CD8-positive, alpha-beta memory T cell (primary cell): ENCODE data around the gene TMOD2. TPM values are rescaled to one million over a fixed set of nuclear protein-coding genes. Genes with fewer than 3 reads are reported as not detected.
A peak's percentile ranks its signal among the peaks of the same experiment; 100 is the strongest.

Source experiments
- CTCF ChIA-PET: fragments of 350-600 bp; sonication (Branson Sonifier 250); formaldehyde crosslinking; loops from one replicate; lab custom pipeline; 2021; ENCODE audit warnings: antibody characterized with exemption; lab: Charles Lee
- POLR2A ChIA-PET: fragments of 350-600 bp; sonication (Branson Sonifier 250); formaldehyde crosslinking; loops from one replicate; lab custom pipeline; 2021; ENCODE audit warnings: antibody characterized with exemption; lab: Charles Lee
- DNase-seq, 5 donors: peaks; one replicate each; pipeline versions ENCODE4 v3.0.0 to v3.0.0-alpha.2; 2020 to 2022; ENCODE audit warnings: mixed read lengths in 1 of 5
- H3K27ac ChIP-seq: one replicate; pipeline ENCODE4 v1.7.0; 2013; ENCODE audit warnings: low read depth, mild to moderate bottlenecking, low read length, moderate library complexity
- H3K27me3 ChIP-seq: 2 replicates; pipeline ENCODE4 v1.7.0; 2013; ENCODE audit warnings: low read length, mild to moderate bottlenecking; ENCODE audit not compliant: insufficient read depth, poor library complexity, severe bottlenecking
- H3K36me3 ChIP-seq: 2 replicates; pipeline ENCODE4 v1.7.0; 2013; ENCODE audit warnings: mild to moderate bottlenecking, low read length, moderate library complexity; ENCODE audit not compliant: insufficient read depth
- H3K4me1 ChIP-seq: 2 replicates; pipeline ENCODE4 v1.7.0; 2013; ENCODE audit warnings: mild to moderate bottlenecking, low read length, moderate library complexity; ENCODE audit not compliant: insufficient read depth
- H3K4me3 ChIP-seq: 2 replicates; pipeline ENCODE4 v1.7.0; 2013; ENCODE audit warnings: mild to moderate bottlenecking, low read length
- H3K9me3 ChIP-seq: 2 replicates; pipeline ENCODE4 v1.7.0; 2013; ENCODE audit warnings: mild to moderate bottlenecking, low read length
- H3K27ac Mint-ChIP-seq, 8 donors: one replicate each; pipeline ENCODE4 v1.8.0; 2020 to 2021; ENCODE audit warnings: mixed read lengths in 8 of 8, mild to moderate bottlenecking in 6 of 8, inconsistent platforms in 3 of 8, moderate library complexity in 3 of 8
- H3K27me3 Mint-ChIP-seq, 2 donors: one replicate each; pipeline ENCODE4 v1.8.0; 2020 to 2021; ENCODE audit warnings: mixed read lengths in 2 of 2, mild to moderate bottlenecking in 1 of 2, moderate library complexity in 1 of 2
- H3K36me3 Mint-ChIP-seq, 3 donors: one replicate each; pipeline ENCODE4 v1.8.0; 2020 to 2021; ENCODE audit warnings: mixed read lengths in 3 of 3, inconsistent platforms in 1 of 3, mild to moderate bottlenecking in 1 of 3
- H3K4me1 Mint-ChIP-seq, 3 donors: one replicate each; pipeline ENCODE4 v1.8.0; 2020 to 2021; ENCODE audit warnings: mixed read lengths in 3 of 3, inconsistent platforms in 1 of 3, mild to moderate bottlenecking in 1 of 3
- H3K4me3 Mint-ChIP-seq, 7 donors: one replicate each; pipeline ENCODE4 v1.8.0; 2020 to 2021; ENCODE audit warnings: mixed read lengths in 7 of 7, mild to moderate bottlenecking in 6 of 7, moderate library complexity in 4 of 7, inconsistent platforms in 2 of 7
- H3K9me3 Mint-ChIP-seq, 5 donors: one replicate each; pipeline ENCODE4 v1.8.0; 2020 to 2022; ENCODE audit warnings: mixed read lengths in 5 of 5, mild to moderate bottlenecking in 3 of 5, moderate library complexity in 2 of 5, inconsistent platforms in 1 of 5
- polyA plus RNA-seq: library from polyadenylated mRNA; unstranded; fragments of 300-500 nt; fragmentation: Illumina TruSeq; gene quantifications from one replicate; pipeline ENCODE4 v1.2.3, GENCODE V29; 2021
- total RNA-seq, 2 experiments: library from RNA; stranded (reverse); gene quantifications; one replicate each; pipeline ENCODE4 v1.2.3, GENCODE V29; 2021

The TMOD2 gene
- total and polyA plus RNA-seq, 3 experiments from 2014 or later = 3.1 to 10.0 (median 8.6) TPM

DNA sequence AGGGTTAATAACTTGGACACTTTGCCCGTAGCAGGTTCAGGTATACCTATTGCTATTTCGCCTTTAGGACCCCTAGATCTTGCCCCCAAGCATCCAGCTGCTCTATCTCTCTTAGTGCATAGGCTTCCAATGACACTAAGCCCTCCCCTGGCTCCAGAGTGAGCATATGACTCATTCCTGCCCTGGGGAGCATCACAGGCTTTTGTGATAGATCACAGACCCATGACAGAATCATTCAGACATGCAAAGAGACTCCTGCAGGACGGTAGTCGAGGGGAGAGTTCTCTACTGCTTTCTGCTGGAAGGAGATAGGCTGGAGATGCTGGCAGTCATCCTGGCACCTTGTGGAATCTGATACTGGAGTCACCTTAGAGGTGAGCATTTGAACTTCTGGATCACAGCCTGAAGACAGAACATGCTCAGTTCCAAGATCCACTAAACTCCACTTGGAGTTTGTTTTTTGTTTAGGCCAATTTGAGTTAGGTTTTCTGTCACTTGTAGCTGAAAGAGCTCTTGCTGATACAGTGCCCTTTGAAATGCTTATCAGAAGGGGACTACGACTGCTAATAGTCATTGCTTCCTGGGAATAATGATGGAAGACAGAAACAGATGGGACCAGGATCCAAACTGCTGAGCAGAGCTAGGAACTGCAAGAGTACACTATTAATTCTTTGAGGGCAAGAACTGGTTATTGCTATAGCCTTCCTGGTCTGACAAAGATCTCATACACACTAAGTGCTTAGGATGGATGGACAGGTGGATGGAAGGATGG, 24.9 kb upstream of the TMOD2 start:
- POLR2A ChIA-PET = no interaction called here
- H3K36me3 ChIP-seq = no peaks in the 10 kb centered on the region
- CTCF ChIA-PET = interaction anchor here (1.2 to 2.0 kb wide), 4 partner anchors 8 to 50 kb away, joined by 3 to 6 read pairs (median 4); no protein-coding TSS in a partner anchor
- no peak overlapping the region for H3K27ac ChIP-seq
- Mint-ChIP-seq H3K36me3 (peaks cover 0 to 41% (median 9%) of the 10 kb centered on the region in 3 donors), H3K4me1 (peaks cover 70 to 85% (median 83%) of the 10 kb centered on the region in 3 donors), H3K4me3 (peak overlapping the region in 3 of 7 donors; percentile 22 to 49 (median 45)), H3K27me3 (peaks cover 0 to 2% of the 10 kb centered on the region in 2 donors), H3K9me3 (no peaks in the 10 kb centered on the region), H3K27ac (peak overlapping the region; percentile 49 to 89 (median 82))
- H3K4me1 ChIP-seq = peaks cover 59% of the 10 kb centered on the region
- no peak overlapping the region for H3K4me3 ChIP-seq
- no peaks in the 10 kb centered on the region for H3K9me3 ChIP-seq
- no peaks in the 10 kb centered on the region for H3K27me3 ChIP-seq
- DNase-seq = peak in 1 of 5 donors; percentile 54

DNA sequence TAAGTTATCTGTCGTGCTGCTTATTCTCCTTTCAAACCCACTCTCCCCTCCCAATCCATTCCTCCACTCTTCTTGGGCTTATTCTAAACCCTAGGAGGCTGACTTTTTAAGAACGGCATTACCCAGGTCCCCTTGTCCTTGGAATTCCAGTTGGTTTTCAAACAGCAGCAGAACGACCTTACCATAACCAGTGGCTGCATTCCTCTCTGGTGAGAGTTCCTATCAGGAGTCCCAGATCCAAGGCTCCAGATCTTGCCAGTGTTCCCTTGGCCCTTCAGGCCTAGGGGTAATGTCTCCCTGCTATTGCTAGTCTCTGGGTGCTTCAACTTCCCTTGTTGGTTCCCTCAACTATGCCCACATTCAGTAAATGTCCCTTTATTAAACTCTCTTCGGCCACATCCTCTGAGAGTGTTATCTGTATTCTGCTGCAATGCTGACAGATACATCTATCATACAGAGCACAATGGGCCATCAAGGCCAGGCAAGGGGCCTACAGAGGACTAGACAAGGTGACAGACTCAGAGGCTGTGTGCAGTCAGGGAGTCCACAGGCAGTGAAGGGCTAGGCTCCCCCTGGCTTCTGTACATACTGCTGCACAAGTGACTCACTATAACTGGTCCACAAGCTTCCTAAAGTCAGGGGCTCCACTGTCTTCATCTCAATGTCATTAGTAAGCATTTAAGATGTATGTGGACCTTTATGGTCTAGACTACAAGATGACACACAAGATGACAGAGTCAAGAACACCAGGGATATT, 24.1 kb upstream of the TMOD2 start:
- H3K36me3 Mint-ChIP-seq = peaks cover 0 to 36% (median 6%) of the 10 kb centered on the region in 3 donors
- H3K4me1 Mint-ChIP-seq = peaks cover 74 to 86% (median 86%) of the 10 kb centered on the region in 3 donors
- peaks cover 0 to 2% of the 10 kb centered on the region in 2 donors for H3K27me3 Mint-ChIP-seq
- ChIA-PET CTCF (no interaction called here), POLR2A (no interaction called here)
- H3K9me3 Mint-ChIP-seq = no peaks in the 10 kb centered on the region
- peak overlapping the region; percentile 49 to 97 (median 84) for H3K27ac Mint-ChIP-seq
- H3K27ac ChIP-seq = no peak overlapping the region
- DNase-seq = no peak
- no peaks in the 10 kb centered on the region for H3K9me3 ChIP-seq
- no peaks in the 10 kb centered on the region for H3K36me3 ChIP-seq
- H3K27me3 ChIP-seq = no peaks in the 10 kb centered on the region
- H3K4me1 ChIP-seq = peaks cover 64% of the 10 kb centered on the region
- H3K4me3 Mint-ChIP-seq = peak overlapping the region in 2 of 7 donors; percentile 49 to 55
- no peak overlapping the region for H3K4me3 ChIP-seq

DNA sequence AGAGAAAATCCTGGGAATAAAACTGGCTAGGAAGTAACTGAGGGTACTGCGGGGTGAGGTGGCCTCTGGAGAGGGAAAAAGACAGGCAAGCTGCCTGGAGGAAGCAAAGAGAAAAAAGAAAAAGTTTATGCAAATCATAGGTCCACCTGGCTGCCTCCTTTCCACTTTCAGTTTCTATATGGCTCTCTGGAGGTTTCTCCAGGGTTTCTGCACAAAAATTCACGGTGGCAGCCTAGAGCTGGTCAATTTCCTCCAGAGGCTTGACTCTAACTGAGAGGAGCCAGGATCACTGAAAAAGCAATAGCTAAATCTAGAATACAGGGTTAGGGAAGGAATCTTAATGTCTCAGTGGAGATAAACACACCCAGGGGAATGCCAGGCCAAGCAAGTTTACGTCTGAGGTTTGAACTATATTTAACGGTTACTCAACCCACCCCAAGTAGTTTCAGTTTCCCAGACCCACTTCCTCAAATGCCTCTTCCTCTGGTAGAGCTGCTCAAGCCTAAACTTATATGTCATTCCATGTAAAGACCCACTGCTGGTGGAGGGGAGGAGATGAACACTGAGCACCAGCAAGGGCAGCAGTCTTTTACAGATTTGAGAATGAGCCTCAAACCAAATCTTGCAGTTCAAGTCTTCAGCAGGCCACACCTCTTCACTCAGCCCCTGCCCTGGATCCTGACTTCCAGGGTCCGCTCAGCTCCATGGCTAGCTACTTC, 19.7 kb upstream of the TMOD2 start:
- CTCF ChIA-PET = interaction anchor here (1.4 to 6.4 kb wide), 3 partner anchors 8 to 81 kb away, joined by 3 to 43 read pairs (median 23); no protein-coding TSS in a partner anchor
- H3K9me3 Mint-ChIP-seq = no peaks in the 10 kb centered on the region
- Histone ChIP-seq H3K4me1 (peaks cover 85% of the 10 kb centered on the region), H3K27me3 (no peaks in the 10 kb centered on the region), H3K36me3 (no peaks in the 10 kb centered on the region), H3K9me3 (no peaks in the 10 kb centered on the region), H3K4me3 (peak overlapping the region; percentile 59), H3K27ac (peak overlapping the region; percentile 65)
- POLR2A ChIA-PET = no interaction called here
- peaks cover 0 to 28% (median 3%) of the 10 kb centered on the region in 3 donors for H3K36me3 Mint-ChIP-seq
- H3K27ac Mint-ChIP-seq = peak overlapping the region; percentile 90 to 99 (median 97)
- H3K4me1 Mint-ChIP-seq = peaks cover 83 to 97% (median 95%) of the 10 kb centered on the region in 3 donors
- H3K4me3 Mint-ChIP-seq = peak overlapping the region; percentile 79 to 92 (median 86)
- H3K27me3 Mint-ChIP-seq = no peaks in the 10 kb centered on the region
- DNase-seq = peak in 4 of 5 donors; percentile 15 to 65 (median 55)

DNA sequence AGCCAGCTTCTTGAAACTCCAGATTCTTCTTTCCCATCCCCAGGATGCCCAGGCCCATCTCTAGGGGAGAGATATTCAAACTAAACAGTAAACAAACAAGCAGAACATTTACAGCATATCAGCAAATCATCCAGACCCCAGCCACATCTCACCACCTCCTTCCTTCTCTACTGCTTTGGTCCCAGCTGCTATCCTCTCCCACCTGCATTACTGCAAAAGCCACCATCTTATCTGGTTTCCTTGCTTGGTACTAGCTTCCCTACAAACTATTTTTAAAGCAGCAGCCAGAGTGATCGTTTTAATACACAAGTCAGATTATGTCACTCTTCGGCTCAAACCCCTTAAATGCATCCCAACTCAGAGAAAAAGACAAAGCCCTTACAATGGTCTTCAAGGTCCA, 18.8 kb upstream of the TMOD2 start:
- H3K9me3 ChIP-seq = no peaks in the 10 kb centered on the region
- peaks cover 0 to 29% (median 3%) of the 10 kb centered on the region in 3 donors for H3K36me3 Mint-ChIP-seq
- H3K4me1 Mint-ChIP-seq = peaks cover 75 to 89% (median 87%) of the 10 kb centered on the region in 3 donors
- H3K4me3 ChIP-seq = no peak overlapping the region
- POLR2A ChIA-PET = no interaction called here
- H3K4me1 ChIP-seq = peaks cover 76% of the 10 kb centered on the region
- peak overlapping the region; percentile 65 for H3K27ac ChIP-seq
- H3K27ac Mint-ChIP-seq = peak overlapping the region; percentile 90 to 99 (median 97)
- DNase-seq = no peak
- no peaks in the 10 kb centered on the region for H3K36me3 ChIP-seq
- CTCF ChIA-PET = interaction anchor here (1.4 to 6.4 kb wide), 3 partner anchors 7 to 82 kb away, joined by 3 to 43 read pairs (median 23); no protein-coding TSS in a partner anchor
- no peaks in the 10 kb centered on the region for H3K27me3 ChIP-seq
- no peaks in the 10 kb centered on the region for H3K9me3 Mint-ChIP-seq
- H3K27me3 Mint-ChIP-seq = no peaks in the 10 kb centered on the region
- peak overlapping the region; percentile 23 to 92 (median 84) for H3K4me3 Mint-ChIP-seq

DNA sequence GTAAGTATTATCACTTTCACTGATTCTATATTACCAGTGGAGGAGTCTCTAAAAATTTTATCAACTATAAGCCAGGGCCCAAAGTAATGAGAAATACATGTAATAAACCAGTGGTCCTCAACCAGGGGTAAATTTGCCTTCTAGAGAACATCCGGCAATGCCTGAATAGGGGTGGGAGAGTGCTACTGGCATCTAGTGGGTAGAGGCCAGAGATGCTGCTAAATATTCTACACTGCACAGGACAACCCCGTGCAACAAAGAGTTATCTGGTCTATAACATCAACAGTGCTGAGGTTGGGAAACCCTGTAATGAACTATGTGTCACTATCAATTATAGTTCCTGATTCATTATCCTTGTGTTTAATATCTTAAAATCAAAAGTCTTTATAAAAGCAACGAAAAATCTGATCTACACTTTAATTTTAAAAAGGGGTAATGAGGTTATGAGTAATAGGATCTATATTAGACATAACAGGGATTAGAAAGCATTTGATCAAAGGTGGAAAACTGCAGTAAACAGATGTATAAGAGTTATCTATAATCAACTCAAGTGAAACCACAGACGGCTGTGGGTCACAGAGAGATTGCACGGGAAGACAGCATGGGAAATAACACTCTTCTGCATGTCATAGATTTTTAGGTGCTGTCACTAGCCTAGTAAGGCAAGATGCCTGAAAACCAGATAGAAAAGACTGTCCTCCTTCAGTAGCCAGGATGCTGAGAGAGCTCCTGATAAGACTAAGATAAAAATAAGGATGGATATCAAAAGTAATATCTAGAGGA, 16.0 kb upstream of the TMOD2 start:
- DNase-seq = peak in 3 of 5 donors; percentile 34 to 52 (median 49)
- Mint-ChIP-seq H3K36me3 (peaks cover 0 to 27% (median 3%) of the 10 kb centered on the region in 3 donors), H3K27ac (peak overlapping the region; percentile 92 to 99 (median 96)), H3K9me3 (no peaks in the 10 kb centered on the region), H3K27me3 (no peaks in the 10 kb centered on the region), H3K4me3 (peak overlapping the region; percentile 88 to 97 (median 93)), H3K4me1 (peaks cover 70 to 81% (median 79%) of the 10 kb centered on the region in 3 donors)
- Histone ChIP-seq H3K36me3 (no peaks in the 10 kb centered on the region), H3K27me3 (no peaks in the 10 kb centered on the region), H3K9me3 (no peaks in the 10 kb centered on the region), H3K27ac (peak overlapping the region; percentile 56), H3K4me3 (peak overlapping the region; percentile 78), H3K4me1 (peaks cover 67% of the 10 kb centered on the region)
- POLR2A ChIA-PET = no interaction called here
- CTCF ChIA-PET = interaction anchor here (1.0 to 6.4 kb wide), 9 partner anchors 9 to 85 kb away, joined by 3 to 43 read pairs (median 5); no protein-coding TSS in a partner anchor

DNA sequence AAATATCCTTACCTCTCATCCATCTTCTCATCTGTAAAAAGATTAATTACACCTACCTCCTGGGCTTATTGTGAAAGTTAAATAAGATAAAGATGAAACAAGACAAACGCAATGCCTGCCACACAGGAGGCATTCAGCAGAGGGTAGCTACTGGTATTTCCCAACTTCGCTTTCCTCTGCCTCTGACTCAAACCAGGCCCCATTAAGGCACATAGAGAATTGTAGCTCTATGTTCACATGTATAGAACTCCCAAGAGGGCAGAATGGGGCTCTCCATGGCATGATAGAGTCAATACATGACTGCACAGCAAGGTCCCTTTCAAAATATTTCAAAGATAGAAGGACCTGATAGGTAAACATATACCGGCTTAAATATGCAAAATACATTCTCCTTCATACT, 15.3 kb upstream of the TMOD2 start:
- Mint-ChIP-seq H3K4me3 (peak overlapping the region; percentile 88 to 97 (median 93)), H3K27me3 (no peaks in the 10 kb centered on the region), H3K4me1 (peaks cover 64 to 74% (median 72%) of the 10 kb centered on the region in 3 donors), H3K36me3 (peaks cover 0 to 22% (median 0%) of the 10 kb centered on the region in 3 donors), H3K9me3 (no peaks in the 10 kb centered on the region), H3K27ac (peak overlapping the region; percentile 92 to 99 (median 96))
- no peaks in the 10 kb centered on the region for H3K9me3 ChIP-seq
- POLR2A ChIA-PET = interaction anchor here (1.2 to 2.5 kb wide), 2 partner anchors 17 to 41 kb away, joined by 3 to 21 read pairs; partner anchors contain the start of gene TMOD2
- peaks cover 61% of the 10 kb centered on the region for H3K4me1 ChIP-seq
- peak overlapping the region; percentile 56 for H3K27ac ChIP-seq
- peak overlapping the region; percentile 78 for H3K4me3 ChIP-seq
- H3K27me3 ChIP-seq = no peaks in the 10 kb centered on the region
- CTCF ChIA-PET = interaction anchor here (0.8 to 3.2 kb wide), 10 partner anchors 10 to 93 kb away, joined by 3 to 13 read pairs (median 4); partner anchors contain the start of gene TMOD3
- DNase-seq = no peak
- H3K36me3 ChIP-seq = no peaks in the 10 kb centered on the region
